HepG2 (cell line): Measurements from ENCODE around the gene CDHR5. TPM values are rescaled to one million over a fixed set of nuclear protein-coding genes. Genes with fewer than 3 reads are reported as not detected.
A peak's percentile ranks its signal among the peaks of the same experiment; 100 is the strongest.

ENCODE experiments used
- AGO1 ChIP-seq: fragments of 200-400 bp; formaldehyde crosslinking; IDR thresholded peaks from 2 replicates; pipeline ENCODE4 v1.6.1; 2017; ENCODE audit warnings: mild to moderate bottlenecking, low read depth, low read length, moderate library complexity; ENCODE audit not compliant: poor library complexity, severe bottlenecking
- ARNT2 ChIP-seq: sonication (generic); formaldehyde crosslinking; IDR thresholded peaks from 2 replicates; pipeline ENCODE4 v1.8.0; 2022; ENCODE audit warnings: mild to moderate bottlenecking, low read depth, missing genetic modification reagents, moderate library complexity
- DNMT3B ChIP-seq: conservative IDR thresholded peaks from 2 replicates; pipeline ENCODE4 v1.6.1; 2016; ENCODE audit warnings: missing biosample characterization, control low read depth
- GATA4 ChIP-seq: sonication (generic); IDR thresholded peaks from 2 replicates; pipeline ENCODE4 v1.6.1; 2016; ENCODE audit warnings: antibody characterized with exemption, low read depth, borderline replicate concordance
- HDAC2 ChIP-seq: sonication (generic); formaldehyde crosslinking; IDR thresholded peaks from 2 replicates; pipeline ENCODE4 v1.4.0; 2020; ENCODE audit warnings: missing genetic modification reagents
- KAT7 ChIP-seq: IDR thresholded peaks from 2 replicates; pipeline ENCODE4 v1.6.1; 2018; ENCODE audit warnings: borderline replicate concordance, missing compliant biosample characterization
- KLF9 ChIP-seq: IDR thresholded peaks from 2 replicates; pipeline ENCODE4 v1.6.1; 2016; ENCODE audit warnings: low read depth
- MAZ ChIP-seq, 2 experiments: sonication (generic) in 1 of 2; formaldehyde crosslinking in 1 of 2; IDR thresholded peaks; 2 replicates each; pipeline versions ENCODE4 v1.5.0 to v1.6.1; 2012 to 2020; ENCODE audit warnings: low read depth in 2 of 2, mild to moderate bottlenecking in 2 of 2, borderline replicate concordance in 1 of 2, improper control_type of control experiment in 1 of 2, low read length in 1 of 2, missing genetic modification reagents in 1 of 2, moderate library complexity in 1 of 2
- MEF2D ChIP-seq: sonication (generic); formaldehyde crosslinking; IDR thresholded peaks from 2 replicates; pipeline ENCODE4 v1.5.1; 2020; ENCODE audit warnings: mild to moderate bottlenecking, missing genetic modification reagents
- RARA ChIP-seq: IDR thresholded peaks from 2 replicates; pipeline ENCODE4 v1.6.1; 2016; ENCODE audit warnings: missing genetic modification reagents, missing compliant biosample characterization
- RBFOX2 ChIP-seq: fragments of 200-400 bp; formaldehyde crosslinking; IDR thresholded peaks from 2 replicates; pipeline ENCODE4 v1.6.1; 2017; ENCODE audit warnings: low read depth, mild to moderate bottlenecking, low read length
- RFX1 ChIP-seq: fragments of 450-650 bp; IDR thresholded peaks from 2 replicates; pipeline ENCODE4 v1.6.1; 2017
- XRCC5 ChIP-seq: fragments of 200-400 bp; formaldehyde crosslinking; optimal IDR thresholded peaks from 2 replicates; pipeline ENCODE3; 2017; ENCODE audit warnings: mild to moderate bottlenecking, low read length
- ZC3H4 ChIP-seq: sonication (generic); formaldehyde crosslinking; IDR thresholded peaks from 2 replicates; pipeline ENCODE4 v1.4.0; 2020; ENCODE audit warnings: missing genetic modification reagents, borderline replicate concordance
- ZNF10 ChIP-seq: sonication (generic); formaldehyde crosslinking; IDR thresholded peaks from 2 replicates; pipeline ENCODE4 v1.4.0; 2020; ENCODE audit warnings: mild to moderate bottlenecking, low read depth, missing genetic modification reagents, borderline replicate concordance
- ZNF136 ChIP-seq: sonication (generic); formaldehyde crosslinking; IDR thresholded peaks from 2 replicates; pipeline ENCODE4 v1.8.1; 2022; ENCODE audit warnings: low read depth, mild to moderate bottlenecking, moderate library complexity, missing genetic modification reagents
- ZNF331 ChIP-seq: sonication (generic); formaldehyde crosslinking; IDR thresholded peaks from 2 replicates; pipeline ENCODE4 v1.4.0; 2020; ENCODE audit warnings: missing genetic modification reagents
- ZNF354B ChIP-seq: sonication (generic); formaldehyde crosslinking; IDR thresholded peaks from 2 replicates; pipeline ENCODE4 v1.8.0; 2022; ENCODE audit warnings: mild to moderate bottlenecking, missing genetic modification reagents
- ZNF563 ChIP-seq: sonication (generic); formaldehyde crosslinking; IDR thresholded peaks from 2 replicates; pipeline ENCODE4 v1.8.0; 2022; ENCODE audit warnings: mild to moderate bottlenecking, moderate library complexity, missing genetic modification reagents
- ZNF564 ChIP-seq: sonication (generic); formaldehyde crosslinking; IDR thresholded peaks from 2 replicates; pipeline ENCODE4 v1.8.1; 2023; ENCODE audit warnings: mild to moderate bottlenecking, missing genetic modification reagents
- ZNF672 ChIP-seq: sonication (generic); formaldehyde crosslinking; IDR thresholded peaks from 2 replicates; pipeline ENCODE4 v1.8.1; 2022; ENCODE audit warnings: missing genetic modification reagents
- ZNF772 ChIP-seq: sonication (generic); formaldehyde crosslinking; IDR thresholded peaks from 2 replicates; pipeline ENCODE4 v1.5.0; 2020; ENCODE audit warnings: mild to moderate bottlenecking, missing genetic modification reagents
- ZNF777 ChIP-seq: sonication (generic); formaldehyde crosslinking; IDR thresholded peaks from 2 replicates; pipeline ENCODE4 v1.4.0; 2020; ENCODE audit warnings: missing genetic modification reagents
- ZNF782 ChIP-seq: sonication (generic); formaldehyde crosslinking; IDR thresholded peaks from 2 replicates; pipeline ENCODE4 v1.4.0; 2020; ENCODE audit warnings: missing genetic modification reagents, mild to moderate bottlenecking, borderline replicate concordance
- ZZZ3 ChIP-seq: sonication (generic); formaldehyde crosslinking; IDR thresholded peaks from 2 replicates; pipeline ENCODE4 v1.4.0; 2020; ENCODE audit warnings: missing genetic modification reagents, mild to moderate bottlenecking, borderline replicate concordance
- polyA plus RNA-seq, 8 experiments: library from polyadenylated mRNA; depleted of rRNA in 3 of 8; stranded (reverse) in 7 of 8; unstranded in 1 of 8; fragments of >200 nt; fragmentation: Illumina TruSeq in 4 of 8; extraction: Trizol in 4 of 8; gene quantifications; 2 replicates each; pipeline versions ENCODE4 v1.2.1 to v1.2.3, GENCODE V29; 2011 to 2016; ENCODE audit warnings: low read depth in 4 of 8, missing spikeins in 1 of 8, mixed read lengths in 1 of 8; ENCODE audit not compliant: insufficient read depth in 1 of 8
- total RNA-seq, 5 experiments: library from RNA; depleted of rRNA; stranded (reverse); fragments of >200 nt; fragmentation: Illumina TruSeq; extraction: Trizol; gene quantifications; 2 replicates each; pipeline ENCODE4 v1.2.3, GENCODE V29; 2016; ENCODE audit warnings: low read depth in 1 of 5
- TF ChIP-seq, protein P1 (sequence below): sonication (generic); formaldehyde crosslinking; IDR thresholded peaks from 2 replicates; pipeline ENCODE4 v1.8.0; 2022; ENCODE audit warnings: mild to moderate bottlenecking, missing genetic modification reagents, moderate library complexity
- TF ChIP-seq, protein P2 (sequence below): sonication (generic); IDR thresholded peaks from 2 replicates; pipeline ENCODE4 v1.6.1; 2016; ENCODE audit warnings: low read depth, borderline replicate concordance
- TF ChIP-seq, protein P3 (sequence below): sonication (generic); formaldehyde crosslinking; IDR thresholded peaks from 2 replicates; pipeline ENCODE4 v1.8.0; 2023; ENCODE audit warnings: mild to moderate bottlenecking, missing genetic modification reagents

CDHR5 gene
- total and polyA plus RNA-seq, 2 of the 13 experiments (the other 11 are each of a cell fraction or from before 2014, with no cell fraction given) = 0.46 to 0.71 TPM

DNA sequence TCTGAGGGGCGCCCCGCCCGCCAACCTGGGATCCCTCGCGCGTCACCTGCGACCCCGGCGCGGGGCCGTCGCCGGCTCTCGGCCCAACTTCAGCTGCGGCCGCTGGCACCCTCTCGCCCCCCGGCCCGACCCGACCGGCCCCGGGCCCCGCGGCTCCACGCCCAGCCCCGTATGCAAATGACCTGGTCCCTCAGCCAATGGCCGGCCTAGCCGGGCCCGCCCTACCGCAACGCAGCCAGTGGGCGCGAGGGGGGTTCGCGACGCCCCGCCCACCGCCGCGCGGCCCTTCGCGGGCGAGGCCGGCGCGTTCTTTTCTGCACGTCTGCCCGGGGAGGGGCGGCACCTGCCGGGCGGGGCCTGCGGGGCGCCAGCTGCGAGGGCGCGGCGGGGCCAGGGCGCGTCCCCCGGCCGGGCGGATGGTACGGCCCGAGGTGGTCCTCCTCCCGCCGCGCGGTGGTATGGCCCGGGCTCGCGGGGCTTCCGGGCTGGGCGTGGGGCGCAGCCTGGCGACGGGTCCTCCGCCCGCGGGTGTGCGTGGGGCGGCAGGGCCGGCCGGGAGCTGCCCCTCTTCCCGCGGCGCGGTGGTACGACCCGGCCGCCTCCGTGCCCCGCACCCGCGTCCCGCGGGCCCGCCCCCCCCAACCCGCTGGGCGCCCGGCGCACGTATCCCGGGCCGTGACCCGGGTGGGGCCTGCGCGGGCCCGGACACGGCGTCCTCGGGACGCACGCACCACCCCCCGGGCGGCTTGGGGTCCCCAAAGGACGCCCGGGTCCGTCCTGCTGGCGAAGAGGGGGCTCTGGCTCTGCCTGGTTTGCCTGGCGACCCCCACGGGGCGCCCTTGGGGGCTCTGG lies 56.2 kb downstream of the CDHR5 start (continued):
- TF ChIP-seq KAT7 (CRISPR knock-in tag) = no peak
- TF ChIP-seq MEF2D = no peak
- TF ChIP-seq GATA4 = no peak
- TF ChIP-seq ZNF672 = peak; percentile 22; the same call in 1 of the 2 replicates
- TF ChIP-seq ZNF354B = no peak
- no peak for TF ChIP-seq AGO1
- TF ChIP-seq, protein P1, sequence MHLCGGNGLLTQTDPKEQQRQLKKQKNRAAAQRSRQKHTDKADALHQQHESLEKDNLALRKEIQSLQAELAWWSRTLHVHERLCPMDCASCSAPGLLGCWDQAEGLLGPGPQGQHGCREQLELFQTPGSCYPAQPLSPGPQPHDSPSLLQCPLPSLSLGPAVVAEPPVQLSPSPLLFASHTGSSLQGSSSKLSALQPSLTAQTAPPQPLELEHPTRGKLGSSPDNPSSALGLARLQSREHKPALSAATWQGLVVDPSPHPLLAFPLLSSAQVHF (CRISPR knock-in tag) = no peak
- peak; percentile 79 for TF ChIP-seq MAZ (IDR thresholded peaks at IDR 0.05; ENCODE audit: borderline replicate concordance, low read depth, low read length)
- TF ChIP-seq MAZ (CRISPR knock-in tag; IDR thresholded peaks at IDR 0.05; ENCODE audit: low read depth) = peak; percentile 82; the same call in 1 of the 2 replicates
- TF ChIP-seq ZNF331 = 0 out of 2 replicates have a peak, but pooled peaks have one; percentile 12
- no peak for TF ChIP-seq ZNF782 (CRISPR knock-in tag)
- TF ChIP-seq RFX1 = no peak
- TF ChIP-seq ZNF777 (CRISPR knock-in tag) = peak; percentile 47; the same call in 1 of the 2 replicates
- TF ChIP-seq ZNF564 = 0 out of 2 replicates have a peak, but pooled peaks have one; percentile 21
- TF ChIP-seq ZNF10 (CRISPR knock-in tag) = no peak
- TF ChIP-seq ZNF772 (CRISPR knock-in tag) = 0 out of 2 replicates have a peak, but pooled peaks have one; percentile 10
- no peak for TF ChIP-seq ZNF563 (CRISPR knock-in tag)
- TF ChIP-seq, protein P2, sequence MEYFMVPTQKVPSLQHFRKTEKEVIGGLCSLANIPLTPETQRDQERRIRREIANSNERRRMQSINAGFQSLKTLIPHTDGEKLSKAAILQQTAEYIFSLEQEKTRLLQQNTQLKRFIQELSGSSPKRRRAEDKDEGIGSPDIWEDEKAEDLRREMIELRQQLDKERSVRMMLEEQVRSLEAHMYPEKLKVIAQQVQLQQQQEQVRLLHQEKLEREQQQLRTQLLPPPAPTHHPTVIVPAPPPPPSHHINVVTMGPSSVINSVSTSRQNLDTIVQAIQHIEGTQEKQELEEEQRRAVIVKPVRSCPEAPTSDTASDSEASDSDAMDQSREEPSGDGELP = peak; percentile 66; the same call in 1 of the 2 replicates
- no peak for TF ChIP-seq ZC3H4
- no peak for TF ChIP-seq KLF9
- no peak; the same call in 1 of the 2 replicates for TF ChIP-seq HDAC2 (CRISPR knock-in tag)
- peak; percentile 76 for TF ChIP-seq RBFOX2
- TF ChIP-seq, protein P3, sequence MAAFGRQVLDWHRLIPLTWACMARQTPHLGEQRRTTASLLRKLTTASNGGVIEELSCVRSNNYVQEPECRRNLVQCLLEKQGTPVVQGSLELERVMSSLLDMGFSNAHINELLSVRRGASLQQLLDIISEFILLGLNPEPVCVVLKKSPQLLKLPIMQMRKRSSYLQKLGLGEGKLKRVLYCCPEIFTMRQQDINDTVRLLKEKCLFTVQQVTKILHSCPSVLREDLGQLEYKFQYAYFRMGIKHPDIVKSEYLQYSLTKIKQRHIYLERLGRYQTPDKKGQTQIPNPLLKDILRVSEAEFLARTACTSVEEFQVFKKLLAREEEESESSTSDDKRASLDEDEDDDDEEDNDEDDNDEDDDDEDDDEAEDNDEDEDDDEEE = 0 out of 2 replicates have a peak, but pooled peaks have one; percentile 33
- 0 out of 2 replicates have a peak, but pooled peaks have one; percentile 9 for TF ChIP-seq ZZZ3 (CRISPR knock-in tag)
- TF ChIP-seq DNMT3B = no peak
- peak; percentile 51; the same call in 1 of the 2 replicates for TF ChIP-seq ARNT2 (CRISPR knock-in tag)
- TF ChIP-seq XRCC5 = no peak
- peak; percentile 11; the same call in 1 of the 2 replicates for TF ChIP-seq RARA (CRISPR knock-in tag)
- no peak for TF ChIP-seq ZNF136 (CRISPR knock-in tag)
